Measurements from ENCODE around the gene FARSA. TPM values are rescaled to one million over a fixed set of nuclear protein-coding genes. Genes with fewer than 3 reads are reported as not detected.

Gene FARSA
- 18.1 and 20.1 TPM in 2 replicates for polyA plus RNA-seq (2011; rRNA removed)
- polyA plus RNA-seq (2012; cell fraction: cytosol; rRNA removed), result 98.1 and 105 TPM in 2 replicates
- polyA plus RNA-seq (2012; cell fraction: nucleus; rRNA removed), result 128 and 154 TPM in 2 replicates
- 57.4 to 62.2 TPM (median 58.7 TPM) in 3 replicates for polyA plus RNA-seq (2017; fragmentation: RNase III; extraction: RNeasy Plus Mini Kit Qiagen cat#74134 plus additional on column Dnase treatment)
- polyA minus RNA-seq (2011; rRNA and poly(A)+ RNA removed), result 26.2 and 37.2 TPM in 2 replicates

- no peak for FAIRE-seq
- Histone ChIP-seq H3K4me2 (peak within 1 kb of the TSS; percentile 77), H3K9me3 (no peaks in the 10 kb centered on the region), H3K4me3 (peak within 1 kb of the TSS; percentile 85), H3K4me1 (peaks cover 15% of the 10 kb centered on the region), H3K27ac (peak within 1 kb of the TSS; percentile 94 to 100)
- WGBS (ENCODE audit: missing lambda C conversion rate), result 19% methylated on average over 12 of the region's 51 CpGs
- peak; percentile 87 to 89 for DNase-seq (ENCODE audit: low read depth in 1 of 2, low spot score in 1 of 2)
- peak; percentile 86 to 87 for ATAC-seq
- ChIA-PET POLR2A (interaction anchor here (0.6 to 1.7 kb wide), 5 partner anchors 14 to 51 kb away, joined by 3 to 5 read pairs (median 3); partner anchors contain the start of genes GCDH and SYCE2), CTCF (interaction anchor here (0.6 to 2.0 kb wide), 3 partner anchors 13 to 51 kb away, joined by 3 to 9 read pairs (median 3); no protein-coding TSS in a partner anchor)
- TF ChIP-seq BHLHE40 (IDR thresholded peaks at IDR 0.05; ENCODE audit: low read depth, low read length) (no peak), RAD21 (conservative IDR thresholded peaks at IDR 0.05 in 1 of 2, IDR thresholded peaks at IDR 0.05 in 1 of 2) (no peak), FOSL2 (IDR thresholded peaks at IDR 0.05) (no peak), FOSL2 (CRISPR knock-in tag; IDR thresholded peaks at IDR 0.05) (no peak), BCL3 (IDR thresholded peaks at IDR 0.05) (0 out of 3 replicates have a peak, but pooled peaks have one; percentile 71), ZNF302 (CRISPR knock-in tag; IDR thresholded peaks at IDR 0.05) (no peak), HOXB5 (CRISPR knock-in tag; IDR thresholded peaks at IDR 0.05) (0 out of 2 replicates have a peak, but pooled peaks have one; percentile 35), NR3C1 (IDR thresholded peaks at IDR 0.05) (no peak), MYC (IDR thresholded peaks at IDR 0.05; ENCODE audit: borderline replicate concordance, low read length) (peak; percentile 39; the same call in 1 of the 2 replicates), KDM5A (IDR thresholded peaks at IDR 0.05) (peak; percentile 56), MAX (IDR thresholded peaks at IDR 0.05) (peak; percentile 86), USF2 (IDR thresholded peaks at IDR 0.05) (0 out of 2 replicates have a peak, but pooled peaks have one; percentile 16), KDM1A (IDR thresholded peaks at IDR 0.05; ENCODE audit: low read depth) (0 out of 2 replicates have a peak, but pooled peaks have one; percentile 12), HOXB13 (CRISPR knock-in tag; IDR thresholded peaks at IDR 0.05; ENCODE audit: low read depth) (0 out of 2 replicates have a peak, but pooled peaks have one; percentile 23), PHF8 (IDR thresholded peaks at IDR 0.05; ENCODE audit: borderline replicate concordance, low read depth) (peak; percentile 79), JUNB (IDR thresholded peaks at IDR 0.05) (no peak), JUN (IDR thresholded peaks at IDR 0.05) (peak; percentile 25 to 83; a peak in 3 of 5 replicates), POLR2A (IDR thresholded peaks at IDR 0.05; ENCODE audit: low read length) (peak; percentile 82)
Measured at GRCh38 chr19:12933287-12934072, at the start of gene FARSA. Gene FARSA, minus strand, starts transcription at chr19:12933711. Its CDS starts 15 bp downstream, at chr19:12933696.

- no peak for FAIRE-seq
- WGBS (ENCODE audit: missing lambda C conversion rate), result 32% methylated on average over 9 of the region's 10 CpGs
Measured at GRCh38 chr19:12983091-12983490, 49.6 kb upstream of the FARSA start.

More at GRCh38 chr19:12983091-12983490, 49.6 kb upstream of the FARSA start:
- ATAC-seq (0 out of 6 replicates have a peak, but pooled peaks of 1 of the 2 experiments have one; percentile 5), DNase-seq (ENCODE audit: low read depth in 1 of 2, low spot score in 1 of 2) (no peak)
- Histone ChIP-seq H3K4me2 (peak overlapping the region; percentile 80), H3K9me3 (no peaks in the 10 kb centered on the region), H3K4me3 (peak overlapping the region; percentile 42), H3K27ac (peak overlapping the region; percentile 58 to 84), H3K4me1 (0 out of 3 replicates have a peak, but pooled peaks cover 3% of the 10 kb centered on the region)
- no peak for TF ChIP-seq ZFP36 (IDR thresholded peaks at IDR 0.05; ENCODE audit: borderline replicate concordance, partially characterized antibody)
- TF ChIP-seq TP53 (CRISPR knock-in tag; IDR thresholded peaks at IDR 0.05), result no peak
- TF ChIP-seq HES2 (IDR thresholded peaks at IDR 0.05), result no peak
- TF ChIP-seq MAZ (IDR thresholded peaks at IDR 0.05; ENCODE audit: borderline replicate concordance, low read depth, low read length), result no peak
- no peak for TF ChIP-seq TFCP2L1 (CRISPR knock-in tag; IDR thresholded peaks at IDR 0.05)
- TF ChIP-seq CEBPB (IDR thresholded peaks at IDR 0.05), result no peak
- no peak for TF ChIP-seq CTCF (IDR thresholded peaks at IDR 0.05)
- TF ChIP-seq RCOR1 (IDR thresholded peaks at IDR 0.05; ENCODE audit: low read depth, low read length), result no peak
- no peak for TF ChIP-seq EHMT2 (IDR thresholded peaks at IDR 0.05; ENCODE audit: low read depth)
- no peak for TF ChIP-seq JUN (IDR thresholded peaks at IDR 0.05)
- ChIA-PET POLR2A (interaction anchor here (0.7 to 1.6 kb wide), 3 partner anchors 12 to 110 kb away, joined by 3 to 5 read pairs (median 3); partner anchors contain the start of gene NFIX), CTCF (interaction anchor here (0.6 to 16.3 kb wide), 19 partner anchors 10 to 628 kb away, joined by 3 to 309 read pairs (median 4); no protein-coding TSS in a partner anchor)

Measured in A549 (cell line).